GM12892 (cell line): ENCODE data around the gene PHOSPHO2.

ENCODE experiments used
- DNase-seq: peaks from one replicate; pipeline ENCODE4 v3.0.0; 2011; ENCODE audit not compliant: insufficient read length
- FAIRE-seq: peaks from 2 replicates; lab custom pipeline; 2011; peaks lifted over from hg19 to GRCh38; lab: Jason Lieb, UNC
- POLR2A ChIP-seq: IDR thresholded peaks from 2 replicates; pipeline ENCODE4 v1.6.1; 2011; ENCODE audit warnings: low read depth, low read length, control low read depth
- POLR2AphosphoS5 ChIP-seq: IDR thresholded peaks from 2 replicates; pipeline ENCODE4 v1.6.1; 2011; ENCODE audit warnings: low read depth, low read length, control low read depth
- TAF1 ChIP-seq: IDR thresholded peaks from 2 replicates; pipeline ENCODE4 v1.6.1; 2011; ENCODE audit warnings: low read depth, mild to moderate bottlenecking, control low read depth, low read length, borderline replicate concordance

PHOSPHO2 gene

DNA sequence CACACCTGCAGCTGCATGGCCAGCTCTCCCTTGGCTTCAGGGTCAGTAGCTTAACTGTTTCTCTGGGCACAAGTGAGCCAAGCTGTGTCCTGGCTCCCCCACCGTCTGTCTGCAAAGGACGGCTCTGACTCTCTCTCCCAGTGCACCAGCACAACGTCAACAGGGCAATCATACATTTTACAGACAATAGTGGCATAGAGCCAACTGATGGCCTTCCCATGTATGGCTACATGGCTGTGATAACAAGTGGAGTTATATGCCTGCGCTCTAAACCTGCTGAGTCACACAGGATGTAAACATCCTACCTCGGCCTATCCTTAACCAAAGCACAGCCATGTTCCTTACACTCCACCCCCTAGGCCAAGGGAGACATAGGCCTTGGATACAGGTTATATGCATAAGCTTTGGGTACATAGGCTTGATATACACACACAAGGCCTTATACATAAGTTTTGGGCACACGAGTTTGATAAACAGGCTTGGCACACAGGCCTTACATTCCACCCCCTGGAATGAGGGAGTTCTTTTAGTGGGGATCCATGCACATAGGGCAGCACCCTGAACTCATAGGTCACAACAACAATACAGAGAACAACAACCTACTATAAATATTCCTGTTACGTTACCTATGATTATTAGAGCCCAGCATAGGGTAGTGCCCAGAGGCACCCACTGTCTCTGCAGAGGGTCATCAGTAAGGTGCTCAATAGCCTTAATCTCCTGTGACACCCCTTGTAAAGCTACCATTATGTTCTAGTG, 17.7 kb downstream of the PHOSPHO2 start:
- TF ChIP-seq TAF1 (no peak), POLR2A (no peak), POLR2AphosphoS5 (no peak)
- no peak for DNase-seq
- no peak for FAIRE-seq

GRCh38 chr2:169712791-169713227, 18.5 kb downstream of the PHOSPHO2 start:
- DNase-seq (no peak), FAIRE-seq (no peak)
- no peak for TF ChIP-seq TAF1
- TF ChIP-seq POLR2A: no peak
- TF ChIP-seq POLR2AphosphoS5: no peak

GRCh38 chr2:169713331-169713730, 19.1 kb downstream of the PHOSPHO2 start:
- FAIRE-seq (no peak), DNase-seq (no peak)
- no peak for TF ChIP-seq POLR2A
- TF ChIP-seq TAF1: no peak
- TF ChIP-seq POLR2AphosphoS5: no peak

DNA sequence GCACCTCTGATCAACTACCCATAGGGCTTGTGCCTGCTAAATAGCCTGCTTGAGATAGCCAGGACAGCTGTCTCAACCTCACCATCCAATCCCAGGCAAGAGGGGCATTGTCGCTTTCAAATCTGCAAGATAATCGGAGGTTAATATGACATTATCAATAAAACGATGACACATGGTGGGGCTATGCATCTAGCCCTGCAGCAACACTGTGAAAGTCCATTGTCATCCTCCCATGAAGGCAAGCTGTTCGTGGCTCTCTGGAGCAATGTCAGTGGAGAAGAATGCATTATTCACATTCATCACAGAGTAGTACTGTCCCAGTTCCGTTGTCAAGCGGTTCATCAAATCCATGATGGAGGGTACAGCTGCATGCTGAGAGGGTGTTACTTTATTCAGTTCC, 20.4 kb downstream of the PHOSPHO2 start:
- DNase-seq (no peak), FAIRE-seq (no peak)
- TF ChIP-seq POLR2AphosphoS5: no peak
- TF ChIP-seq POLR2A: no peak
- TF ChIP-seq TAF1: no peak

DNA sequence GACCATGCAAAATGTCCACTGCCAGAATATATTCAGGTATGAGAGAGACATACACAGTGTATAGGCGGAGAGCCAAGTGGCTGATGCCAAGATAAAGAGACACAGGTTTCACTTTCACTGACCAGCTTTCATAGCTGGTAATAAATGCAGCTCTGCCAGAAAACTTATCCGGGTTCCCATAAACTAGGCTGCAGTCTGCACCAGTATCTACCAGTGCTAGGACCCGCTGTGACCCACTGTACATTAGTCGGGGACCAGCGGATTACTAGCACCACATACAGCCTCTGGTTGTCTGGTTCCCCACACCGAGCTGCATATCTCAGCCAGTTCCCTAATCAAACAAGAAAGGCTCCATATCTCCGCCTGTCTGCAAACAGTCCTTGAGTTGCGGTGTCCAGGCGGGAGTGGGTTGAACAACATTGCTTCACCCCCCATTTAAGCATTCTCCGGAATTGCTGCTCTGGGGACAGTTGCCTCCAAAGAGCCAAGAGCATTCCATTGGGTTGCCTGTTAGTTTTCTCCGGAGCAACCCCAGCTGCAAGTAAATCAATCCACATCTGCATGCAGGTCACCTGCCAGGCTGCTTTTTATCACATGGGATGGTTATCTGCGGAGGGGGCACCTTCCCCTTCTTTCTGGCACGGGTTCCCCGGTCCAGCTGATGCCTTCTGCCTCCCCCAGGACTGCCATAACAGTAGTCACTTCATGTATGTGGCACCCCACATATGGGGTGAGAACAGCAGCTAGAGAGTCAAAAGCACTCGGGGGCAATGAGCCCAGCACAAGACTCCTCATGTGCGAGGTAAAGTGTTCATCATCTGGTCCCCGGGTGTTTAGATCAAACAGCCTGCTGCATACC, 21.3 kb downstream of the PHOSPHO2 start:
- no peak for FAIRE-seq
- DNase-seq: no peak
- TF ChIP-seq POLR2A (no peak), POLR2AphosphoS5 (no peak), TAF1 (no peak)

DNA sequence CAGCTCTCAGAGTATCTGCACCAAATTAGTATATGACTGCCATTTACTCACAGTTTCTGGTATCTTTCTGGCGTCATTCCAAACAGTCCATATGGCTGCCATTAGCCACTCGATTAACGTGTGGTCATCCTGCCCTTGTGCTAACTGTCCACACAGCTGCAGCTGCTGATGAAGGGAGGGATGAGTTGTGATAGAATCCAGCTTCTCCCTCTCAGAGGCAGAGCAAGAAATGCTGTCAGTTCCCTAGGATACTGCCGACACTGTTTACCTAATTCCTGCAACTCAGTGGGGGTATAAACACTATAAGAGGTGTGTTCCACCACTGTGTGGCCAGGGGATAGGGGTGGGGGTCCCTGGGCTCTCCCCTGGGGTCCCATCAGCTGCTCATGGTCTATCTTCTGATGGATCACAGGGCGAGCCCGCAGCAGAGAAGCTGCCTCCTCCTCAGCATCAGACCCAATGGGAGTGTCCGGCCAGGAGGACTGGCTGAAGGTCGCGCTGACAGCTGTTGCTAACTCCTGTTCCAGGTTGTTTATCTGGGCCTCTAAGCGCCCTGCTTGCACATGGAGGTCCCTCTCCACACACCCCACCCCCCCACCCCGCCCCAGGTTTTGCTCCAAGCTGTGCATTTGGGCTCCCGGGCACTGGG, 22.1 kb downstream of the PHOSPHO2 start:
- TF ChIP-seq POLR2AphosphoS5 (no peak), TAF1 (no peak), POLR2A (no peak)
- no peak for FAIRE-seq
- no peak for DNase-seq

- no peak for TF ChIP-seq POLR2AphosphoS5
- TF ChIP-seq TAF1: no peak
- TF ChIP-seq POLR2A: no peak
- FAIRE-seq: no peak
These were observed 22.8 kb downstream of the PHOSPHO2 start for GRCh38 chr2:169716938-169717690.

DNA sequence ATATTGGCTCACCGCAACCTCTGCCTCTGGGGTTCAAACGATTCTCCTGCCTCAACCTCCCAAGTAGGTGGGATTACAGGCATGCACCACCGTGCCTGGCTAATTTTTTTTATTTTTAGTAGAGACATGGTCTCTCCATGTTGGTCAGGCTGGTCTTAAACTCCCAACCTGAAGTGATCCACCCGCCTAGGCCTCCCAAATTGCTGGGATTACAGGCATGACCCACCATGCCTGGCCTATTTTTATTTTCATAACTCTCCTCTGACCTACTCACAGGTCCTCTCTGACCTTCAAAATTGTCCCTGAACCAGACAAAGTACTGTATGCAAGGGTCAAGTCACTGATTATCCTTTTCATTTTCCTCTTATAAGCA, 23.4 kb downstream of the PHOSPHO2 start:
- no peak for TF ChIP-seq TAF1
- TF ChIP-seq POLR2A: no peak
- TF ChIP-seq POLR2AphosphoS5: no peak
- no peak for DNase-seq
- no peak for FAIRE-seq

More at GRCh38 chr2:169716938-169717690, 22.8 kb downstream of the PHOSPHO2 start:
- no peak for DNase-seq

- no peak for FAIRE-seq
- no peak for DNase-seq
- TF ChIP-seq TAF1 (no peak), POLR2AphosphoS5 (no peak), POLR2A (no peak)
These were observed 24.7 kb downstream of the PHOSPHO2 start for GRCh38 chr2:169718930-169719504.

DNA sequence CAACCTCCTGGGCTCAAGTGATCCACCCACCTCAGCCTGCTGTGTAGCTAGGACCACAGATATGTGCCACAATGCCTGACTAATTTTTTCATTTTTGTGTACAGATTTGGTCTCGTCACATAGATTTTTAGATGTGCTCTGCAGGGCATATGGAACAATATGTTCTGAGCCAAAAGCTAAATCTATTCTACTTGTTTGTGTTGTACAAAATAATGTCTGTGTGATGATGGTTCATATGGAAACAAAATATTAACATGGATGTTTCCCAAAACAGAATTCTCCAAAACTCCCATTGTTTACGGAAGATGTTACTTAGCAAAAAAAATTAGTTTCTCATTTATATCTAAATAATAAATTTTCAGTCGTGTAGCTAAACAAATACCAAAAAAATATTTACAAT, 26.7 kb downstream of the PHOSPHO2 start:
- no peak for FAIRE-seq
- no peak for DNase-seq

DNA sequence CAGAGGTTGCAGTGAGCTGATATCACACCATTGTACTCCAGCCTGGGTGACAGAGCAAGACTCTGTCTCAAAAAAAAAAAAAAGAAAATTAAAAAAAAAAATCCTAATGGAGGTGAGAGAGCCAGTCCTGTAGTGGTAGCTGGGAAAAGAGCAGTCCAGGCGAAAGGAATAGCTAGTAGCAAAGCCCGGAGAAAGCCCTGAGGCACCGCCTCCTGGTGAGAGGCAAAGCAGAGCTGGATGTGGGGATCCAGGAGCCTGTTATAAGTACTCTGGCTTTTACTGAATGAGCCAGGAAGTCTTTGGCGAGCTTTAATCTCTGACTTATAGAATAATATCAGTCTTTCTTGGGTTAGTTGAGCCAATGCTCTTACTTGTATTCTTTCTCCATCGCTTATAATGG, 32.8 kb downstream of the PHOSPHO2 start:
- DNase-seq (no peak), FAIRE-seq (no peak)
- TF ChIP-seq POLR2A (no peak), POLR2AphosphoS5 (no peak), TAF1 (no peak)

More for the DNA sequence above, 26.7 kb downstream of the PHOSPHO2 start:
- TF ChIP-seq TAF1 (no peak), POLR2AphosphoS5 (no peak), POLR2A (no peak)

DNA sequence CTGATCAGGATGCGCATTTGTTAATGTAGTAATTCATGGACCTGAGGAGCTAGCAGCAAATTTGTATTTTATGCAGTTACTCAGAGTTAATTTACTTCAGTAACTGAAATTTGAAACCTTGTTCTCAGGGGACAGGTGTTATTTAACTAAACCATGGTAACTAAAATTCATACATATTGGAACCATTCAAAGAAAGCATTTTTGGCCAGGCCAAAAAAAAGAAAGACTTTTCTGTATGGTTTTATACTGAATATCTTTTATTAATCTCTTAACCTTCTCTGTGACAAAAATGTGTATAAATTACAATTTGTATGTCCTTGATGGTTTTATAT, 35.0 kb downstream of the PHOSPHO2 start:
- DNase-seq (no peak), FAIRE-seq (no peak)
- TF ChIP-seq POLR2A (no peak), POLR2AphosphoS5 (no peak), TAF1 (no peak)
